ENCODE results near the gene SPG11.
"Not testable (repeated sequence)": the region's sequence is repeated elsewhere in the genome, so short reads cannot be mapped to it uniquely, and the experiment has no call there.

Gene SPG11

GRCh38 chr15:44663410-44664308, at the start of gene SPG11:
SPG11 (minus strand) TSS chr15:44663662; CDS start chr15:44663647, 15 bp downstream.
- in situ Hi-C loops (cut with MboI; ENCODE audit: low pct_unique_long_range_greater_than_20kb, low sequenced_read_pairs) = no loop called here
- DNase-seq = peak; percentile 99

GRCh38 chr15:44712346-44713005, 49.0 kb upstream of the SPG11 start:
- in situ Hi-C loops (cut with MboI; ENCODE audit: low pct_unique_long_range_greater_than_20kb, low sequenced_read_pairs) = no loop called here
- DNase-seq = peak; percentile 91

DNA sequence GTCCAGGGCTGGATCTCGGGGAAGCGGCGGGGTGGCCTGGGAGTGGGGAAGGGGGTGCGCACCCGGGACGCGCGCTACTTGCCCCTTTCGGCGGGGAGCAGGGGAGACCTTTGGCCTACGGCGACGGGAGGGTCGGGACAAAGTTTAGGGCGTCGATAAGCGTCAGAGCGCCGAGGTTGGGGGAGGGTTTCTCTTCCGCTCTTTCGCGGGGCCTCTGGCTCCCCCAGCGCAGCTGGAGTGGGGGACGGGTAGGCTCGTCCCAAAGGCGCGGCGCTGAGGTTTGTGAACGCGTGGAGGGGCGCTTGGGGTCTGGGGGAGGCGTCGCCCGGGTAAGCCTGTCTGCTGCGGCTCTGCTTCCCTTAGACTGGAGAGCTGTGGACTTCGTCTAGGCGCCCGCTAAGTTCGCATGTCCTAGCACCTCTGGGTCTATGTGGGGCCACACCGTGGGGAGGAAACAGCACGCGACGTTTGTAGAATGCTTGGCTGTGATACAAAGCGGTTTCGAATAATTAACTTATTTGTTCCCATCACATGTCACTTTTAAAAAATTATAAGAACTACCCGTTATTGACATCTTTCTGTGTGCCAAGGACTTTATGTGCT, 48.4 kb upstream of the SPG11 start:
- in situ Hi-C loops (cut with MboI; ENCODE audit: low pct_unique_long_range_greater_than_20kb, low sequenced_read_pairs) = no loop called here

DNA sequence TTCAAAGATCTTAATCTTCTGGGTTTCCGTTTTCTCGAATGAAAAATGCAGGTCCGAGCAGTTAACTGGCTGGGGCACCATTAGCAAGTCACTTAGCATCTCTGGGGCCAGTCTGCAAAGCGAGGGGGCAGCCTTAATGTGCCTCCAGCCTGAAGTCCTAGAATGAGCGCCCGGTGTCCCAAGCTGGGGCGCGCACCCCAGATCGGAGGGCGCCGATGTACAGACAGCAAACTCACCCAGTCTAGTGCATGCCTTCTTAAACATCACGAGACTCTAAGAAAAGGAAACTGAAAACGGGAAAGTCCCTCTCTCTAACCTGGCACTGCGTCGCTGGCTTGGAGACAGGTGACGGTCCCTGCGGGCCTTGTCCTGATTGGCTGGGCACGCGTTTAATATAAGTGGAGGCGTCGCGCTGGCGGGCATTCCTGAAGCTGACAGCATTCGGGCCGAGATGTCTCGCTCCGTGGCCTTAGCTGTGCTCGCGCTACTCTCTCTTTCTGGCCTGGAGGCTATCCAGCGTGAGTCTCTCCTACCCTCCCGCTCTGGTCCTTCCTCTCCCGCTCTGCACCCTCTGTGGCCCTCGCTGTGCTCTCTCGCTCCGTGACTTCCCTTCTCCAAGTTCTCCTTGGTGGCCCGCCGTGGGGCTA, 47.8 kb upstream of the SPG11 start, which contains the start of the genes B2M and PATL2:
Gene B2M (plus strand): TSS at position 422 of the 647 bp plus-strand sequence. CDS start 30 bp downstream, at position 452.
Gene PATL2 (minus strand): TSS at position 228 of the 647 bp plus-strand sequence. CDS start 34,833 bp downstream, outside the sequence.
- peak; percentile 98 for DNase-seq
- in situ Hi-C loops (cut with MboI; ENCODE audit: low pct_unique_long_range_greater_than_20kb, low sequenced_read_pairs) = no loop called here

More for the DNA sequence above, 48.4 kb upstream of the SPG11 start:
- peak; percentile 55 for DNase-seq

DNA sequence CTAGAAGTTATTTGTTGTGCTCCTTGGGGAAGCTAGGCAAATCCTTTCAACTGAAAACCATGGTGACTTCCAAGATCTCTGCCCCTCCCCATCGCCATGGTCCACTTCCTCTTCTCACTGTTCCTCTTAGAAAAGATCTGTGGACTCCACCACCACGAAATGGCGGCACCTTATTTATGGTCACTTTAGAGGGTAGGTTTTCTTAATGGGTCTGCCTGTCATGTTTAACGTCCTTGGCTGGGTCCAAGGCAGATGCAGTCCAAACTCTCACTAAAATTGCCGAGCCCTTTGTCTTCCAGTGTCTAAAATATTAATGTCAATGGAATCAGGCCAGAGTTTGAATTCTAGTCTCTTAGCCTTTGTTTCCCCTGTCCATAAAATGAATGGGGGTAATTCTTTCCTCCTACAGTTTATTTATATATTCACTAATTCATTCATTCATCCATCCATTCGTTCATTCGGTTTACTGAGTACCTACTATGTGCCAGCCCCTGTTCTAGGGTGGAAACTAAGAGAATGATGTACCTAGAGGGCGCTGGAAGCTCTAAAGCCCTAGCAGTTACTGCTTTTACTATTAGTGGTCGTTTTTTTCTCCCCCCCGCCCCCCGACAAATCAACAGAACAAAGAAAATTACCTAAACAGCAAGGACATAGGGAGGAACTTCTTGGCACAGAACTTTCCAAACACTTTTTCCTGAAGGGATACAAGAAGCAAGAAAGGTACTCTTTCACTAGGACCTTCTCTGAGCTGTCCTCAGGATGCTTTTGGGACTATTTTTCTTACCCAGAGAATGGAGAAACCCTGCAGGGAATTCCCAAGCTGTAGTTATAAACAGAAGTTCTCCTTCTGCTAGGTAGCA, 47.0 kb upstream of the SPG11 start:
- in situ Hi-C loops (cut with MboI; ENCODE audit: low pct_unique_long_range_greater_than_20kb, low sequenced_read_pairs) = no loop called here
- DNase-seq = peak; percentile 81

GRCh38 chr15:44706946-44707636, 43.6 kb upstream of the SPG11 start:
- in situ Hi-C loops (cut with MboI; ENCODE audit: low pct_unique_long_range_greater_than_20kb, low sequenced_read_pairs) = no loop called here
- no peak for DNase-seq

DNA sequence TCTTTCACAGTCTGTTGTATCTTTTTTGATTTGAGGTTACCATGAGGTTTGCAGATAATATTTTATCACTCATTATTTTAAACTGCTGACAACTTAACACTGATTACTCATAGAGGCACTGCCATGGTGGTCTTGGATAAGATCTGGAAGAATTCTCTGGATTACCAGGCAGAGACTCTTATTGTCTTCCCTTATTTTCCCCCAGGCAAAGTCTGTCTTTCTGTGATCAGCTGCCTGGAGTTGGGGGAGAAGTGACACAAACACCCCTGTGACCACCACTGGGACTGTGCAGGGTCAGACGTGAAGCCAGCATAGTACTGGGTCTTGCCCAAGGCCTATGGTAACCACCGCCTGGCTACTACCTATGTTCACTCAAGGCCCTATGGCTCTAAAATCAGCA, 42.9 kb upstream of the SPG11 start:
- in situ Hi-C loops (cut with MboI; ENCODE audit: low pct_unique_long_range_greater_than_20kb, low sequenced_read_pairs) = no loop called here
- DNase-seq = no peak

DNA sequence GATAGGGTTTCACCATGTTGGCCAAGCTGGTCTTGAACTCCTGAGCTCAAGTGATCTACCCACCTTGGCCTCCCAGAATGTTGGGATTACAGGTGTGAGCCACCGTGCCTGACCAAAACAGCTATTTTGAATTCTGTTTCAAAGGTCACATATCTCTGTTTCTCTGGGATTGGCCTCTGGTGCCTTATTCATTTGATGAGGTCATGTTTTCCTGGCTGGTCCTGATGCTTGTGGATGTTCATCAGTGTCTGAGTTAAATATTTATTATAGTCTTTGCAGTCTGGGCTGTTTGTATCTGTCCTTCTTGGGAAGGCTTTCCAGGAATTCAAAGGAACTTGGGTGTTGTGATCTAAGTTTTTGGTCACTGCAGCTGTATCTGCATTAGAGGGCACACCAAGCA, 42.5 kb upstream of the SPG11 start:
- in situ Hi-C loops (cut with MboI; ENCODE audit: low pct_unique_long_range_greater_than_20kb, low sequenced_read_pairs) = no loop called here
- DNase-seq = no peak

GRCh38 chr15:44700676-44701075, 37.2 kb upstream of the SPG11 start:
- DNase-seq; in situ Hi-C loops (cut with MboI; ENCODE audit: low pct_unique_long_range_greater_than_20kb, low sequenced_read_pairs): not testable (repeated sequence)

DNA sequence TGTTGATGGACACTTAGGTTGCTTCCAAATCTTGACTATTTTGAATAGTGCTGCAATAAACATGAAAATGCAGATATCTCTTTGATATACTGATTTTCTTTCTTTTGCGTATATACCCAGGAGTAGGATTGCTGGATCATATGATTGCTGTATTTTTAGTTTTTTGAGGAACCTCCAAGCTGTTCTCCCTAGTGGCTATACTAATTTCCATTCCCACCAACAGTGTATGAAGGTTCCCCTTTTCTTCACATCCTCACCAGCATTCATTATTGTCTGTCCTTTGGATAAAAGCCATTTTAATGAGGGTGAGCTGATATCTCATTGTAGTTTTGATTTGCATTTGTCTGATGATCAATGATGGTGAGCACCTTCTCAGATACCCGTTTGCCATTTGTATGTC, 35.2 kb upstream of the SPG11 start:
- peak; percentile 57 for DNase-seq
- in situ Hi-C loops (cut with MboI; ENCODE audit: low pct_unique_long_range_greater_than_20kb, low sequenced_read_pairs) = no loop called here

GRCh38 chr15:44697014-44697413, 33.6 kb upstream of the SPG11 start:
- in situ Hi-C loops (cut with MboI; ENCODE audit: low pct_unique_long_range_greater_than_20kb, low sequenced_read_pairs) = no loop called here
- no peak for DNase-seq

GRCh38 chr15:44695294-44695693, 31.8 kb upstream of the SPG11 start:
- in situ Hi-C loops (cut with MboI; ENCODE audit: low pct_unique_long_range_greater_than_20kb, low sequenced_read_pairs) = no loop called here

DNA sequence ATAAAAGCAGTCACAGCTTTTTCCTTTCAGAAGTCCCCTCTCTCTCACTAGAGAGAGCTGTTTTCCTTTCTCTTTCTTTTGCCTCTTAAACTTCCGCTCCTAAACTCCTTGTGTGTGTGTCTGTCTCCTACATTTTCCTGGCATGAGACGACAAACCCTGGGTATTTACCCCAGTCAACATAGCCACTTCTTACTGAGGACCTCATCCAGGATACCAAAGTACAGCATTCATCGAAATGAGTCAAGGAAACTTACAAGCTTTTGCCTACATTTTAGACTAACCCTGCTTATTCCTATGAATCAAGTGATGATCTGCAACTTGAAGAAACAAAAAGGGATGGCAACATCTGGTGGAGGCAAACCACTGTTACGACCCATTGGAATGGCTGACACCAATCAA, 31.0 kb upstream of the SPG11 start:
- no peak for DNase-seq
- in situ Hi-C loops (cut with MboI; ENCODE audit: low pct_unique_long_range_greater_than_20kb, low sequenced_read_pairs) = no loop called here

More at GRCh38 chr15:44695294-44695693, 31.8 kb upstream of the SPG11 start:
- no peak for DNase-seq

DNA sequence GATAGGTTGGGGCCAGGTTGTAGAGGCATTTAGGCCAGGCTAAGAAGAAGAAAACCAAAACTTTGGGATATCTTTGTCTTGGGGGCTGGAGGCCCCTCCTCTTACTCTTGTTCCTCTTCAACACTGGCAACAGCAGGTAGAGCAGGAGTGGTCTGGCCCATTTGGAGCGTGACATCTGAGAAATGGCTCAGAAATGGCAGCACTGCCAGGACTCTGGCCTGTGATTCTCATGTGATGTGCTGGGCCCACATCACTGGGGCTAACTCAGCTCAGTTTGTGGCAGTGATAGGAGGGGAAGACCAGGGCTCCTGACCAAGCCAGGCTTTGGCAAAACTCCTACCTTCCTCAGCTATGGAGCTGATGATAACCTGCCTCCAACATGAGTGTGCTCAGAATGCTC, 29.2 kb upstream of the SPG11 start:
- no peak for DNase-seq
- in situ Hi-C loops (cut with MboI; ENCODE audit: low pct_unique_long_range_greater_than_20kb, low sequenced_read_pairs) = no loop called here

- peak; percentile 61 for DNase-seq
- in situ Hi-C loops (cut with MboI; ENCODE audit: low pct_unique_long_range_greater_than_20kb, low sequenced_read_pairs) = not testable (repeated sequence)
Observed at GRCh38 chr15:44690245-44690644, 26.8 kb upstream of the SPG11 start.

- in situ Hi-C loops (cut with MboI; ENCODE audit: low pct_unique_long_range_greater_than_20kb, low sequenced_read_pairs); DNase-seq: not testable (repeated sequence)
Observed at GRCh38 chr15:44689318-44689717, 25.9 kb upstream of the SPG11 start.

DNA sequence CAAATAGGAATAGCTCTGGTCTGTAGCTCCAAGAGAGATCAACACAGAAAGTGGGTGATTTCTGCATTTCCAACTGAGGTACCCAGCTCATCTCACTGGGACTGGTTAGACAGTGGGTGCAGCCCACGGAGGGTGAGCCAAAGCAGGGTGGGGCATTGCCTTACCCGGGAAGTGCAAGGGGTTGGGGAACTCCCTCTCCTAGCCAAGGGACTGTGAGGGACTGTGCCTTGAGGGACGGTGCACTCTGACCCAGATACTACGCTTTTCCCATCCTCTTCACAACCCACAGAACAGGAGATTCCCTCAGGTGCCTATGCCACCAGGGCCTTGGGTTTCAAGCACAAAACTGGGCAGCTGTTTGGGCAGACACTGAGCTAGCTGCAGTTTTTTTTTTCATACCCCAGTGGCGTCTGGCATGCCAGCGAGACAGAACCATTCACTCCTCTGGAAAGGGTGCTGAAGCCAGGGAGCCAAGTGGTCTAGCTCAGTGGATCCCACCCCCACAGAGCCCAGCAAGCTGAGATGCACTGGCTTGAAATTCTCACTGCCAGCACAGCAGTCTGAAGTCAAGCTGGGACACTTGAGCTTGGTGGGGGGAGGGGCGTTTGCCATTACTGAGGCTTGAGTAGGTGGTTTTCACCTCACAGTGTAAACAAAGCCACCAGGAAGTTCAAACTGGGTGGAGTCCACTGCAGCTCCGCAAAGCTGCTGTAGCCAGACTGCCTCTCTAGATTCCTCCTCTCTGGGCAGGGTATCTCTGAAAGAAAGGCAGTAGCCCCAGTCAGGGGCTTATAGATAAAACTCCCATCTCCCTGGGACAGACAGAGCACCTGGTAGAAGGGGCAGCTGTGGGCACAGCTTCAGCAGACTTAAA, 19.6 kb upstream of the SPG11 start:
- peak; percentile 68 for DNase-seq
- in situ Hi-C loops (cut with MboI; ENCODE audit: low pct_unique_long_range_greater_than_20kb, low sequenced_read_pairs) = not testable (repeated sequence)
